GM12873 (cell line): ENCODE results near the gene ARHGAP15.

Experiments
- CTCF ChIP-seq: IDR thresholded peaks from 2 replicates; pipeline ENCODE4 v1.5.1; 2012; ENCODE audit warnings: low read depth, mild to moderate bottlenecking, moderate library complexity, low read length, control low read depth; ENCODE audit not compliant: insufficient read depth; ENCODE audit errors: missing control alignments

The ARHGAP15 gene

GRCh38 chr2:143608758-143609157, 479.5 kb downstream of the ARHGAP15 start:
- TF ChIP-seq CTCF = no peak

GRCh38 chr2:143611336-143611735, 482.1 kb downstream of the ARHGAP15 start:
- TF ChIP-seq CTCF = no peak

- TF ChIP-seq CTCF = no peak
Observed at GRCh38 chr2:143615562-143615961, 486.3 kb downstream of the ARHGAP15 start.

GRCh38 chr2:143616452-143616851, 487.2 kb downstream of the ARHGAP15 start:
- no peak for TF ChIP-seq CTCF

GRCh38 chr2:143617803-143618415, 488.7 kb downstream of the ARHGAP15 start:
- TF ChIP-seq CTCF = no peak

- TF ChIP-seq CTCF = no peak
Observed at GRCh38 chr2:143622106-143622505, 492.9 kb downstream of the ARHGAP15 start.

GRCh38 chr2:143623231-143623908, 494.2 kb downstream of the ARHGAP15 start:
- no peak for TF ChIP-seq CTCF

GRCh38 chr2:143623909-143624260, 494.7 kb downstream of the ARHGAP15 start:
- TF ChIP-seq CTCF = no peak
